H9 (cell line): ENCODE measurements around the gene ERMP1. TPM values are rescaled to one million over a fixed set of nuclear protein-coding genes. Genes with fewer than 3 reads are reported as not detected.

Experiments used
- DNase-seq: peaks from one replicate; pipeline ENCODE4 v3.0.0-alpha.2; 2017
- H2AFZ ChIP-seq: one replicate; pipeline ENCODE4 v1.6.1; 2013; ENCODE audit warnings: mild to moderate bottlenecking, low read length, control low read depth, moderate library complexity
- H2AK5ac ChIP-seq: 2 replicates; pipeline ENCODE4 v1.6.1; 2013; ENCODE audit warnings: low read length, control low read depth, mixed read lengths; ENCODE audit not compliant: insufficient read length
- H2BK120ac ChIP-seq: one replicate; pipeline ENCODE4 v1.6.1; 2013; ENCODE audit warnings: low read depth, mild to moderate bottlenecking, low read length, control low read depth, inconsistent platforms; ENCODE audit not compliant: poor library complexity, severe bottlenecking
- H2BK12ac ChIP-seq: 2 replicates; pipeline ENCODE4 v1.6.1; 2013; ENCODE audit warnings: low read length, control low read depth, mixed read lengths, low read depth; ENCODE audit not compliant: insufficient read length
- H2BK15ac ChIP-seq: 2 replicates; pipeline ENCODE4 v1.6.1; 2013; ENCODE audit warnings: low read depth, low read length, control low read depth
- H2BK20ac ChIP-seq: one replicate; pipeline ENCODE4 v1.6.1; 2013; ENCODE audit warnings: low read depth, mild to moderate bottlenecking, low read length, control low read depth, inconsistent platforms; ENCODE audit not compliant: poor library complexity, severe bottlenecking
- H2BK5ac ChIP-seq: 2 replicates; pipeline ENCODE4 v1.6.1; 2013; ENCODE audit warnings: low read length, control low read depth, mixed read lengths; ENCODE audit not compliant: insufficient read length
- H3K14ac ChIP-seq: 2 replicates; pipeline ENCODE4 v1.6.1; 2013; ENCODE audit warnings: low read length, control low read depth; ENCODE audit not compliant: insufficient read depth
- H3K18ac ChIP-seq: 2 replicates; pipeline ENCODE4 v1.6.1; 2013; ENCODE audit warnings: low read depth, mild to moderate bottlenecking, mixed read lengths, low read length, control low read depth; ENCODE audit not compliant: insufficient read length
- H3K23ac ChIP-seq: 2 replicates; pipeline ENCODE4 v1.6.1; 2013; ENCODE audit warnings: low read length, control low read depth, mixed read lengths, low read depth; ENCODE audit not compliant: insufficient read length
- H3K23me2 ChIP-seq: 2 replicates; pipeline ENCODE4 v1.6.1; 2013; ENCODE audit warnings: low read depth, mild to moderate bottlenecking, mixed read lengths, low read length, control low read depth; ENCODE audit not compliant: insufficient read length, poor library complexity, severe bottlenecking
- H3K27ac ChIP-seq: 2 replicates; pipeline ENCODE4 v1.5.1; 2013; ENCODE audit warnings: low read length, control low read depth, mixed read lengths, low read depth; ENCODE audit not compliant: insufficient read length
- H3K27me3 ChIP-seq: 2 replicates; pipeline ENCODE4 v1.6.1; 2013; ENCODE audit warnings: low read length, control low read depth, inconsistent platforms; ENCODE audit not compliant: insufficient read depth
- H3K4ac ChIP-seq: 2 replicates; pipeline ENCODE4 v1.6.1; 2013; ENCODE audit warnings: low read depth, mild to moderate bottlenecking, control low read depth, inconsistent platforms, low read length, moderate library complexity
- H3K4me1 ChIP-seq: 2 replicates; pipeline ENCODE4 v1.6.1; 2013; ENCODE audit warnings: low read length, control low read depth, inconsistent platforms; ENCODE audit not compliant: insufficient read depth
- H3K4me2 ChIP-seq: 2 replicates; pipeline ENCODE4 v1.6.1; 2013; ENCODE audit warnings: low read length, control low read depth, mixed read lengths; ENCODE audit not compliant: insufficient read length, insufficient read depth
- H3K56ac ChIP-seq: 2 replicates; pipeline ENCODE4 v1.6.1; 2013; ENCODE audit warnings: low read depth, mild to moderate bottlenecking, mixed read lengths, low read length, control low read depth; ENCODE audit not compliant: insufficient read length
- H3K79me1 ChIP-seq: 2 replicates; pipeline ENCODE4 v1.6.1; 2013; ENCODE audit warnings: low read depth, mild to moderate bottlenecking, moderate library complexity, low read length, control low read depth, inconsistent platforms; ENCODE audit not compliant: insufficient read depth, poor library complexity, severe bottlenecking
- H3K79me2 ChIP-seq: 2 replicates; pipeline ENCODE4 v1.6.1; 2013; ENCODE audit warnings: low read length, control low read depth, inconsistent platforms; ENCODE audit not compliant: insufficient read depth
- H3K9ac ChIP-seq: 2 replicates; pipeline ENCODE4 v1.6.1; 2013; ENCODE audit warnings: low read length, control low read depth, mixed read lengths; ENCODE audit not compliant: insufficient read length; ENCODE audit errors: extremely low read depth
- H3K9me3 ChIP-seq: one replicate; pipeline ENCODE4 v1.6.1; 2013; ENCODE audit warnings: low read depth, low read length, inconsistent platforms; ENCODE audit not compliant: control insufficient read depth
- H3T11ph ChIP-seq: one replicate; pipeline ENCODE4 v1.6.1; 2013; ENCODE audit warnings: mild to moderate bottlenecking, low read length, control low read depth, inconsistent platforms
- H4K20me1 ChIP-seq: one replicate; pipeline ENCODE4 v1.6.1; 2013; ENCODE audit not compliant: control insufficient read depth, insufficient read length, insufficient read depth
- H4K5ac ChIP-seq: 2 replicates; pipeline ENCODE4 v1.6.1; 2013; ENCODE audit warnings: low read depth, mild to moderate bottlenecking, mixed read lengths, low read length, control low read depth; ENCODE audit not compliant: insufficient read length
- H4K8ac ChIP-seq: replicated peaks from 2 replicates; pipeline ENCODE4 v1.6.1; 2013; ENCODE audit warnings: low read length, control low read depth, mixed read lengths, low read depth; ENCODE audit not compliant: insufficient read length
- H4K91ac ChIP-seq: 2 replicates; pipeline ENCODE4 v1.6.1; 2013; ENCODE audit warnings: low read depth, mild to moderate bottlenecking, moderate library complexity, mixed read lengths, low read length, control low read depth; ENCODE audit not compliant: insufficient read length
- H3K27ac Mint-ChIP-seq, 3 experiments: 2 replicates in 2 of 3; 3 replicates in 1 of 3; pipeline ENCODE4 v1.8.0; 2020 to 2021; ENCODE audit warnings: mixed read lengths in 3 of 3, mild to moderate bottlenecking in 1 of 3, moderate library complexity in 1 of 3
- H3K27me3 Mint-ChIP-seq: 2 replicates; pipeline ENCODE4 v1.8.0; 2021; ENCODE audit warnings: low read depth, mild to moderate bottlenecking, moderate library complexity, mixed read lengths
- H3K36me3 Mint-ChIP-seq, 3 experiments: 2 replicates in 2 of 3; 3 replicates in 1 of 3; pipeline ENCODE4 v1.8.0; 2020 to 2021; ENCODE audit warnings: low read depth in 3 of 3, mixed read lengths in 3 of 3; ENCODE audit not compliant: insufficient read depth in 1 of 3
- H3K4me1 Mint-ChIP-seq, 2 experiments: 2 replicates each; pipeline ENCODE4 v1.8.0; 2020; ENCODE audit warnings: mixed read lengths in 2 of 2
- H3K4me3 Mint-ChIP-seq, 2 experiments: 2 replicates in 1 of 2; 3 replicates in 1 of 2; pipeline ENCODE4 v1.8.0; 2020 to 2021; ENCODE audit warnings: mild to moderate bottlenecking in 2 of 2, mixed read lengths in 2 of 2, moderate library complexity in 1 of 2
- H3K9me3 Mint-ChIP-seq, 2 experiments: 2 replicates in 1 of 2; 3 replicates in 1 of 2; pipeline ENCODE4 v1.8.0; 2020; ENCODE audit warnings: mild to moderate bottlenecking in 2 of 2, mixed read lengths in 2 of 2, moderate library complexity in 1 of 2
- CTCF ChIP-seq: fragments of 200-600 bp; sonication (generic); conservative IDR thresholded peaks from 3 replicates; pipeline ENCODE4 v1.8.0; 2021; ENCODE audit warnings: antibody characterized with exemption, mild to moderate bottlenecking
- WGBS: extraction: QIAGEN DNeasy Blood & Tissue Kit; methylation state at CpG from one replicate; pipeline ENCODE4 v1.1.7; 2013; ENCODE audit warnings: missing lambda C conversion rate, low lambda C conversion rate, mixed read lengths; ENCODE audit not compliant: insufficient read length; ENCODE audit errors: extremely low coverage; 5-methylcytosine and 5-hydroxymethylcytosine counted together
- total RNA-seq: library from RNA; stranded (reverse); gene quantifications from 2 replicates; pipeline ENCODE4 v1.2.1, GENCODE V29; 2021

Gene ERMP1
- total RNA-seq, 1 experiment from 2014 or later, result 20.2 TPM

GRCh38 chr9:5760338-5760737, 72.6 kb downstream of the ERMP1 start:
- Histone ChIP-seq H2BK20ac (no peak overlapping the region), H3K79me2 (no peaks in the 10 kb centered on the region), H3K4ac (no peak overlapping the region), H3K4me1 (no peaks in the 10 kb centered on the region), H3K27me3 (no peaks in the 10 kb centered on the region), H3K14ac (no peak overlapping the region), H3K79me1 (no peaks in the 10 kb centered on the region), H3K27ac (no peak overlapping the region), H3K23me2 (no peaks in the 10 kb centered on the region), H4K91ac (no peak overlapping the region), H3K4me2 (no peak overlapping the region), H3K9me3 (no peaks in the 10 kb centered on the region), H2BK15ac (no peak overlapping the region), H4K8ac (no peak overlapping the region), H2BK5ac (no peak overlapping the region), H2BK12ac (no peak overlapping the region), H4K5ac (no peak overlapping the region), H2AFZ (no peak overlapping the region), H3K56ac (no peak overlapping the region), H3K9ac (no peak overlapping the region), H3T11ph (no peak overlapping the region), H4K20me1 (no peaks in the 10 kb centered on the region), H2BK120ac (no peak overlapping the region), H3K23ac (no peak overlapping the region), H2AK5ac (no peak overlapping the region), H3K18ac (no peak overlapping the region)
- H3K4me1 Mint-ChIP-seq, result peaks cover 9 to 10% of the 10 kb centered on the region in 2 experiments
- no peak overlapping the region for H3K4me3 Mint-ChIP-seq
- H3K27me3 Mint-ChIP-seq, result no peaks in the 10 kb centered on the region
- no peaks in the 10 kb centered on the region for H3K9me3 Mint-ChIP-seq
- TF ChIP-seq CTCF, result no peak
- peaks cover 18 to 48% (median 33%) of the 10 kb centered on the region in 3 experiments for H3K36me3 Mint-ChIP-seq
- no peak overlapping the region for H3K27ac Mint-ChIP-seq
- WGBS, result no CpG with 5 or more reads among the region's 1 CpG
- DNase-seq, result no peak
